HepG2 (cell line): ENCODE results near the gene HDGFL2. TPM values are rescaled to one million over a fixed set of nuclear protein-coding genes. Genes with fewer than 3 reads are reported as not detected.

Source experiments
- ATF1 ChIP-seq: IDR thresholded peaks from 2 replicates; pipeline ENCODE4 v1.6.1; 2016; ENCODE audit warnings: mild to moderate bottlenecking, control low read depth
- BORCS8-MEF2B ChIP-seq: sonication (generic); formaldehyde crosslinking; IDR thresholded peaks from 2 replicates; pipeline ENCODE4 v1.8.0; 2022; ENCODE audit warnings: mild to moderate bottlenecking, missing genetic modification reagents
- CHCHD3 ChIP-seq: sonication (generic); formaldehyde crosslinking; IDR thresholded peaks from 2 replicates; pipeline ENCODE4 v1.8.0; 2022; ENCODE audit warnings: mild to moderate bottlenecking, missing genetic modification reagents, moderate library complexity
- CHD4 ChIP-seq: fragments of 200-600 bp; sonication (generic); IDR thresholded peaks from 2 replicates; pipeline ENCODE4 v1.7.0; 2017; ENCODE audit warnings: mild to moderate bottlenecking, low read length, borderline replicate concordance
- ELF3 ChIP-seq: IDR thresholded peaks from 2 replicates; pipeline ENCODE4 v1.6.1; 2016; ENCODE audit warnings: missing genetic modification reagents, missing compliant biosample characterization
- FLYWCH1 ChIP-seq: sonication (generic); formaldehyde crosslinking; IDR thresholded peaks from 2 replicates; pipeline ENCODE4 v1.8.1; 2023; ENCODE audit warnings: mild to moderate bottlenecking, missing genetic modification reagents
- FOXJ3 ChIP-seq: sonication (generic); formaldehyde crosslinking; IDR thresholded peaks from 2 replicates; pipeline ENCODE4 v1.4.0; 2020; ENCODE audit warnings: missing genetic modification reagents, mild to moderate bottlenecking, borderline replicate concordance
- HOXA5 ChIP-seq: sonication (generic); formaldehyde crosslinking; IDR thresholded peaks from 2 replicates; pipeline ENCODE4 v1.4.0; 2020; ENCODE audit warnings: missing genetic modification reagents
- MAF1 ChIP-seq: sonication (generic); formaldehyde crosslinking; IDR thresholded peaks from 2 replicates; pipeline ENCODE4 v1.5.0; 2020; ENCODE audit warnings: missing genetic modification reagents, borderline replicate concordance
- NFE2 ChIP-seq: sonication (generic); formaldehyde crosslinking; IDR thresholded peaks from 2 replicates; pipeline ENCODE4 v1.4.0; 2020; ENCODE audit warnings: missing genetic modification reagents
- PAF1 ChIP-seq: IDR thresholded peaks from 2 replicates; pipeline ENCODE4 v1.6.1; 2016; ENCODE audit warnings: missing genetic modification reagents, missing compliant biosample characterization
- SALL1 ChIP-seq: sonication (generic); formaldehyde crosslinking; IDR thresholded peaks from 2 replicates; pipeline ENCODE4 v1.8.0; 2022; ENCODE audit warnings: mild to moderate bottlenecking, missing genetic modification reagents
- SIX1 ChIP-seq: sonication (generic); formaldehyde crosslinking; IDR thresholded peaks from 2 replicates; pipeline ENCODE4 v1.4.0; 2020; ENCODE audit warnings: missing genetic modification reagents, borderline replicate concordance
- SP5 ChIP-seq: IDR thresholded peaks from 2 replicates; pipeline ENCODE4 v1.6.1; 2016; ENCODE audit warnings: low read depth, borderline replicate concordance
- ZNF256 ChIP-seq: sonication (generic); formaldehyde crosslinking; conservative IDR thresholded peaks from 2 replicates; pipeline ENCODE4 v1.4.0; 2020; ENCODE audit warnings: missing genetic modification reagents
- ZNF501 ChIP-seq: sonication (generic); formaldehyde crosslinking; IDR thresholded peaks from 2 replicates; pipeline ENCODE4 v1.5.1; 2020; ENCODE audit warnings: mild to moderate bottlenecking, moderate library complexity, missing genetic modification reagents
- ZNF546 ChIP-seq: sonication (generic); formaldehyde crosslinking; conservative IDR thresholded peaks from 2 replicates; pipeline ENCODE4 v1.8.1; 2023; ENCODE audit warnings: mild to moderate bottlenecking, missing genetic modification reagents
- ZNF605 ChIP-seq: sonication (generic); formaldehyde crosslinking; IDR thresholded peaks from 2 replicates; pipeline ENCODE4 v1.8.0; 2022; ENCODE audit warnings: mild to moderate bottlenecking, missing genetic modification reagents
- ZNF879 ChIP-seq: sonication (generic); formaldehyde crosslinking; IDR thresholded peaks from 2 replicates; pipeline ENCODE4 v1.8.1; 2023; ENCODE audit warnings: missing genetic modification reagents
- polyA plus RNA-seq, 8 experiments: library from polyadenylated mRNA; depleted of rRNA in 3 of 8; stranded (reverse) in 7 of 8; unstranded in 1 of 8; fragments of >200 nt; fragmentation: Illumina TruSeq in 4 of 8; extraction: Trizol in 4 of 8; gene quantifications; 2 replicates each; pipeline versions ENCODE4 v1.2.1 to v1.2.3, GENCODE V29; 2011 to 2016; ENCODE audit warnings: low read depth in 4 of 8, missing spikeins in 1 of 8, mixed read lengths in 1 of 8; ENCODE audit not compliant: insufficient read depth in 1 of 8
- total RNA-seq, 5 experiments: library from RNA; depleted of rRNA; stranded (reverse); fragments of >200 nt; fragmentation: Illumina TruSeq; extraction: Trizol; gene quantifications; 2 replicates each; pipeline ENCODE4 v1.2.3, GENCODE V29; 2016; ENCODE audit warnings: low read depth in 1 of 5
- TF ChIP-seq, protein P1 (sequence below): sonication (generic); formaldehyde crosslinking; IDR thresholded peaks from 2 replicates; pipeline ENCODE4 v1.5.0; 2020; ENCODE audit warnings: mild to moderate bottlenecking, missing genetic modification reagents
- TF ChIP-seq, protein P2 (sequence below): sonication (generic); formaldehyde crosslinking; IDR thresholded peaks from 2 replicates; pipeline ENCODE4 v1.5.0; 2020; ENCODE audit warnings: mild to moderate bottlenecking, missing genetic modification reagents
- TF ChIP-seq, protein P3 (sequence below): sonication (generic); formaldehyde crosslinking; IDR thresholded peaks from 2 replicates; pipeline ENCODE4 v1.4.0; 2020; ENCODE audit warnings: mild to moderate bottlenecking, missing genetic modification reagents
- TF ChIP-seq, protein P4 (sequence below): IDR thresholded peaks from 2 replicates; pipeline ENCODE4 v1.6.1; 2016; ENCODE audit warnings: low read depth
- TF ChIP-seq, protein P5 (sequence below): sonication (generic); formaldehyde crosslinking; IDR thresholded peaks from 2 replicates; pipeline ENCODE4 v1.4.0; 2020; ENCODE audit warnings: missing genetic modification reagents; ENCODE audit errors: not compliant biosample characterization

The HDGFL2 gene
- total and polyA plus RNA-seq, 2 of the 13 experiments (the other 11 are each of a cell fraction or from before 2014, with no cell fraction given): 20.0 to 51.1 TPM

DNA sequence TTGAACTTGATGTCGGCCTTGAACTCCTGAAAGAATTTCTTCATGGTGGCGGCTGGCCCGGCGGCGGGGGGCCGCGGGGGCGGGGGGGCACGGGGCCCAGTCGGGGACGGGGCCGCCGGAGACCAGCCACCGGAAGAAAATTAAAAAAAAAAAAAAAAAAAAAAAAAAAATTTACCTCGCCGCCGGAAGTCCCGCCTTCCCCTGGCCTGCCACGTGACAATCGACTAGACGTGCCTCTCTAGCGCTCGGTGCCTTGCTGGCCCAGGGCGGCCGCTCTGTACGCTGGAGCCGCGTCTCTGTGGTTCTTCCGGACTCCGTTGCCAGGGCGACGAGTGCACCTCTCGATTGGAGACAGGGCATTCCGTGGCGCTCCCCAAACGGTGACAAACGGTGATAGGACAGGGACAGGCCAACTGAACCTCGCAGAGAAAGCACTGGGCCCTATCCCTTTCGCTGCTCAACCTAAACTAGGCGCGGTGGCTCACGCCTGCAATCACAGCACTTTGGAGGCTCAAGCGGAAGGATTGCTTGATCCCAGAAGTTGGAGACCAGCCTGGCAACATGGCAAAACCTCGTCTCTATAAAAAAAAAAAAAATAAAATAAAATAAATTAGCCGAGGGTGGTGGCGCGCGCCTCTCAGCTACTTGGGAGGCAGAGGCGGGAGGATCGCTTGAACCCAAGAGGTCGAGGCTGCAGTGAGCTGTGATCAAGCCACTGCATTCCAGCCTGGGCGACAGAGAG lies 14.3 kb upstream of the HDGFL2 start, which contains the start of gene UBXN6 (continued):
- TF ChIP-seq, protein P1, sequence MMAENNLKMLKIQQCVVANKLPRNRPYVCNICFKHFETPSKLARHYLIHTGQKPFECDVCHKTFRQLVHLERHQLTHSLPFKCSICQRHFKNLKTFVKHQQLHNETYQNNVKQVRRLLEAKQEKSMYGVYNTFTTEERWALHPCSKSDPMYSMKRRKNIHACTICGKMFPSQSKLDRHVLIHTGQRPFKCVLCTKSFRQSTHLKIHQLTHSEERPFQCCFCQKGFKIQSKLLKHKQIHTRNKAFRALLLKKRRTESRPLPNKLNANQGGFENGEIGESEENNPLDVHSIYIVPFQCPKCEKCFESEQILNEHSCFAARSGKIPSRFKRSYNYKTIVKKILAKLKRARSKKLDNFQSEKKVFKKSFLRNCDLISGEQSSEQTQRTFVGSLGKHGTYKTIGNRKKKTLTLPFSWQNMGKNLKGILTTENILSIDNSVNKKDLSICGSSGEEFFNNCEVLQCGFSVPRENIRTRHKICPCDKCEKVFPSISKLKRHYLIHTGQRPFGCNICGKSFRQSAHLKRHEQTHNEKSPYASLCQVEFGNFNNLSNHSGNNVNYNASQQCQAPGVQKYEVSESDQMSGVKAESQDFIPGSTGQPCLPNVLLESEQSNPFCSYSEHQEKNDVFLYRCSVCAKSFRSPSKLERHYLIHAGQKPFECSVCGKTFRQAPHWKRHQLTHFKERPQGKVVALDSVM: no peak
- TF ChIP-seq, protein P2, sequence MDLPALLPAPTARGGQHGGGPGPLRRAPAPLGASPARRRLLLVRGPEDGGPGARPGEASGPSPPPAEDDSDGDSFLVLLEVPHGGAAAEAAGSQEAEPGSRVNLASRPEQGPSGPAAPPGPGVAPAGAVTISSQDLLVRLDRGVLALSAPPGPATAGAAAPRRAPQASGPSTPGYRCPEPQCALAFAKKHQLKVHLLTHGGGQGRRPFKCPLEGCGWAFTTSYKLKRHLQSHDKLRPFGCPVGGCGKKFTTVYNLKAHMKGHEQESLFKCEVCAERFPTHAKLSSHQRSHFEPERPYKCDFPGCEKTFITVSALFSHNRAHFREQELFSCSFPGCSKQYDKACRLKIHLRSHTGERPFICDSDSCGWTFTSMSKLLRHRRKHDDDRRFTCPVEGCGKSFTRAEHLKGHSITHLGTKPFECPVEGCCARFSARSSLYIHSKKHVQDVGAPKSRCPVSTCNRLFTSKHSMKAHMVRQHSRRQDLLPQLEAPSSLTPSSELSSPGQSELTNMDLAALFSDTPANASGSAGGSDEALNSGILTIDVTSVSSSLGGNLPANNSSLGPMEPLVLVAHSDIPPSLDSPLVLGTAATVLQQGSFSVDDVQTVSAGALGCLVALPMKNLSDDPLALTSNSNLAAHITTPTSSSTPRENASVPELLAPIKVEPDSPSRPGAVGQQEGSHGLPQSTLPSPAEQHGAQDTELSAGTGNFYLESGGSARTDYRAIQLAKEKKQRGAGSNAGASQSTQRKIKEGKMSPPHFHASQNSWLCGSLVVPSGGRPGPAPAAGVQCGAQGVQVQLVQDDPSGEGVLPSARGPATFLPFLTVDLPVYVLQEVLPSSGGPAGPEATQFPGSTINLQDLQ: no peak
- TF ChIP-seq PAF1 (no peak), ZNF605 (CRISPR knock-in tag) (peak; percentile 60; the same call in 1 of the 2 replicates), CHCHD3 (CRISPR knock-in tag) (no peak), MAF1 (CRISPR knock-in tag) (peak; percentile 19; the same call in 1 of the 2 replicates), ZNF501 (CRISPR knock-in tag) (no peak), ZNF256 (CRISPR knock-in tag) (no peak), SP5 (CRISPR knock-in tag) (0 out of 2 replicates have a peak, but pooled peaks have one; percentile 27), CHD4 (no peak), ELF3 (CRISPR knock-in tag) (peak; percentile 61; the same call in 1 of the 2 replicates), ATF1 (CRISPR knock-in tag) (no peak), FOXJ3 (CRISPR knock-in tag) (no peak), FLYWCH1 (no peak), BORCS8-MEF2B (CRISPR knock-in tag) (no peak), NFE2 (no peak), ZNF546 (CRISPR knock-in tag) (no peak), HOXA5 (CRISPR knock-in tag) (0 out of 2 replicates have a peak, but pooled peaks have one; percentile 39), SALL1 (CRISPR knock-in tag) (peak; percentile 79), SIX1 (no peak), ZNF879 (CRISPR knock-in tag) (no peak)
- TF ChIP-seq, protein P3, sequence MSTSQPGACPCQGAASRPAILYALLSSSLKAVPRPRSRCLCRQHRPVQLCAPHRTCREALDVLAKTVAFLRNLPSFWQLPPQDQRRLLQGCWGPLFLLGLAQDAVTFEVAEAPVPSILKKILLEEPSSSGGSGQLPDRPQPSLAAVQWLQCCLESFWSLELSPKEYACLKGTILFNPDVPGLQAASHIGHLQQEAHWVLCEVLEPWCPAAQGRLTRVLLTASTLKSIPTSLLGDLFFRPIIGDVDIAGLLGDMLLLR (CRISPR knock-in tag): no peak
- TF ChIP-seq, protein P4, sequence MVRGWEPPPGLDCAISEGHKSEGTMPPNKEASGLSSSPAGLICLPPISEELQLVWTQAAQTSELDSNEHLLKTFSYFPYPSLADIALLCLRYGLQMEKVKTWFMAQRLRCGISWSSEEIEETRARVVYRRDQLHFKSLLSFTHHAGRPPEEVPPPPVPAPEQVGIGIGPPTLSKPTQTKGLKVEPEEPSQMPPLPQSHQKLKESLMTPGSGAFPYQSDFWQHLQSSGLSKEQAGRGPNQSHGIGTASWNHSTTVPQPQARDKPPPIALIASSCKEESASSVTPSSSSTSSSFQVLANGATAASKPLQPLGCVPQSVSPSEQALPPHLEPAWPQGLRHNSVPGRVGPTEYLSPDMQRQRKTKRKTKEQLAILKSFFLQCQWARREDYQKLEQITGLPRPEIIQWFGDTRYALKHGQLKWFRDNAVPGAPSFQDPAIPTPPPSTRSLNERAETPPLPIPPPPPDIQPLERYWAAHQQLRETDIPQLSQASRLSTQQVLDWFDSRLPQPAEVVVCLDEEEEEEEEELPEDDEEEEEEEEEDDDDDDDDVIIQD (CRISPR knock-in tag): no peak
- TF ChIP-seq, protein P5, sequence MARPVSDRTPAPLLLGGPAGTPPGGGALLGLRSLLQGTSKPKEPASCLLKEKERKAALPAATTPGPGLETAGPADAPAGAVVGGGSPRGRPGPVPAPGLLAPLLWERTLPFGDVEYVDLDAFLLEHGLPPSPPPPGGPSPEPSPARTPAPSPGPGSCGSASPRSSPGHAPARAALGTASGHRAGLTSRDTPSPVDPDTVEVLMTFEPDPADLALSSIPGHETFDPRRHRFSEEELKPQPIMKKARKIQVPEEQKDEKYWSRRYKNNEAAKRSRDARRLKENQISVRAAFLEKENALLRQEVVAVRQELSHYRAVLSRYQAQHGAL (CRISPR knock-in tag): peak; percentile 62
